Peyer's patch (tissue), 4 donors: ENCODE results near the gene AUTS2.

Experiments
- CTCF ChIP-seq, 6 experiments: fragments of 450-650 bp in 4 of 6; fragments of 200-600 bp in 2 of 6; sonication (generic) in 1 of 6; IDR thresholded peaks; one replicate each; pipeline ENCODE4 v1.5.1; 2017 to 2019; ENCODE audit warnings: antibody characterized with exemption in 6 of 6, mild to moderate bottlenecking in 3 of 6, moderate library complexity in 1 of 6
- POLR2A ChIP-seq, 2 donors: fragments of 450-650 bp; IDR thresholded peaks; one replicate each; pipeline ENCODE4 v1.5.1; 2017; ENCODE audit warnings: antibody characterized with exemption in 2 of 2, mild to moderate bottlenecking in 2 of 2, moderate library complexity in 2 of 2

GRCh38 chr7:70773406-70773805 is 1175.1 kb downstream of the AUTS2 start:
- TF ChIP-seq CTCF (IDR thresholded peaks at IDR 0.05), result no peak
- no peak for TF ChIP-seq POLR2A (IDR thresholded peaks at IDR 0.05)
